ENCODE data around the gene RNF227. TPM values are rescaled to one million over a fixed set of nuclear protein-coding genes. Genes with fewer than 3 reads are reported as not detected.

Gene RNF227
- total RNA-seq, 1 experiment from 2014 or later, result 0.83 TPM

GRCh38 chr17:7915179-7915610 is 894 bp downstream of the RNF227 start (continued):
- TF ChIP-seq ARID4B (CRISPR knock-in tag; IDR thresholded peaks at IDR 0.05; ENCODE audit: borderline replicate concordance) (no peak), ATF1 (CRISPR knock-in tag; IDR thresholded peaks at IDR 0.05) (0 out of 2 replicates have a peak, but pooled peaks have one; percentile 5), FOXP4 (CRISPR knock-in tag; IDR thresholded peaks at IDR 0.05) (no peak), SOX15 (CRISPR knock-in tag; IDR thresholded peaks at IDR 0.05) (no peak), ATF6 (CRISPR knock-in tag; IDR thresholded peaks at IDR 0.05) (no peak)

- ChIA-PET POLR2A (interaction anchor here (0.6 to 0.7 kb wide), 4 partner anchors 19 to 209 kb away, joined by 4 to 6 read pairs (median 4); no protein-coding TSS in a partner anchor), CTCF (interaction anchor here (0.6 to 5.2 kb wide), 30 partner anchors 9 to 284 kb away, joined by 3 to 50 read pairs (median 4); partner anchors contain the start of genes ALOX15B, CNTROB and TRAPPC1)
- peak; percentile 35 for ATAC-seq
- Mint-ChIP-seq H3K9me3 (no peaks in the 10 kb centered on the region), H3K27me3 (ENCODE audit: low read depth) (peaks cover 47% of the 10 kb centered on the region), H3K4me1 (peaks cover 13% of the 10 kb centered on the region), H3K36me3 (no peaks in the 10 kb centered on the region), H3K27ac (no peak overlapping the region), H3K4me3 (no peak overlapping the region)
- TF ChIP-seq TEAD1 (CRISPR knock-in tag; IDR thresholded peaks at IDR 0.05), result no peak
- 0 out of 2 replicates have a peak, but pooled peaks have one; percentile 29 for TF ChIP-seq CTCF (IDR thresholded peaks at IDR 0.05)
- DNase-seq (ENCODE audit: low spot score), result no peak
These were observed 3.1 kb downstream of the RNF227 start for GRCh38 chr17:7912927-7913524.

- H3K4me1 Mint-ChIP-seq, result peaks cover 8% of the 10 kb centered on the region
- H3K9me3 Mint-ChIP-seq, result no peaks in the 10 kb centered on the region
- ATAC-seq (no peak), DNase-seq (ENCODE audit: low spot score) (no peak)
- peaks cover 28% of the 10 kb centered on the region for H3K27me3 Mint-ChIP-seq (ENCODE audit: low read depth)
- POLR2A ChIA-PET, result no interaction called here
- H3K27ac Mint-ChIP-seq, result no peak overlapping the region
- no peaks in the 10 kb centered on the region for H3K36me3 Mint-ChIP-seq
- no peak overlapping the region for H3K4me3 Mint-ChIP-seq
- CTCF ChIA-PET, result interaction anchor here (3.1 to 4.4 kb wide), 2 partner anchors 79 to 130 kb away, joined by 30 to 50 read pairs; no protein-coding TSS in a partner anchor
- TF ChIP-seq ZNF416 (CRISPR knock-in tag; IDR thresholded peaks at IDR 0.05) (no peak), JUN (CRISPR knock-in tag; IDR thresholded peaks at IDR 0.05) (no peak), ZNF263 (CRISPR knock-in tag; IDR thresholded peaks at IDR 0.05; ENCODE audit: low read depth) (no peak), E2F4 (CRISPR knock-in tag; IDR thresholded peaks at IDR 0.05; ENCODE audit: borderline replicate concordance, low read depth) (no peak), GRHL2 (CRISPR knock-in tag; IDR thresholded peaks at IDR 0.05; ENCODE audit: insufficient replicate concordance, severe bottlenecking) (no peak), CTCF (IDR thresholded peaks at IDR 0.05) (no peak), AFF4 (CRISPR knock-in tag; IDR thresholded peaks at IDR 0.05; ENCODE audit: borderline replicate concordance) (no peak)
These were observed 5.0 kb downstream of the RNF227 start for GRCh38 chr17:7911116-7911515.
